BE2C (cell line): ENCODE measurements around the gene RXRG. TPM values are rescaled to one million over a fixed set of nuclear protein-coding genes. Genes with fewer than 3 reads are reported as not detected.

Experiments used
- DNase-seq: peaks from one replicate; pipeline ENCODE4 v3.0.0-alpha.2; 2020
- H3K27me3 ChIP-seq: fragments of 250-450 bp; sonication (Bioruptor Pico); 2 replicates; pipeline ENCODE4 v1.5.1; 2020; ENCODE audit warnings: mild to moderate bottlenecking
- H3K36me3 ChIP-seq: fragments of 250-450 bp; sonication (Bioruptor Pico); 2 replicates; pipeline ENCODE4 v1.5.1; 2020; ENCODE audit warnings: mild to moderate bottlenecking
- H3K4me1 ChIP-seq: fragments of 250-450 bp; sonication (Bioruptor Pico); 2 replicates; pipeline ENCODE4 v1.5.1; 2020
- H3K4me3 ChIP-seq: 2 replicates; pipeline ENCODE4 v1.5.1; 2011; ENCODE audit warnings: low read depth, low read length
- H3K9me3 ChIP-seq: fragments of 250-450 bp; sonication (Bioruptor Pico); 2 replicates; pipeline ENCODE4 v1.5.1; 2020
- polyA plus RNA-seq: library from polyadenylated mRNA; unstranded; fragments of >200 nt; gene quantifications from one replicate; pipeline ENCODE4 v1.2.1, GENCODE V29; 2012; ENCODE audit warnings: low read depth, missing spikeins; ENCODE audit not compliant: insufficient read length, insufficient read depth
- TF ChIP-seq, protein P1 (sequence below): IDR thresholded peaks from 2 replicates; pipeline ENCODE4 v1.5.1; 2012; ENCODE audit warnings: mild to moderate bottlenecking, low read depth, low read length

The RXRG gene
- polyA plus RNA-seq: not detected

DNA sequence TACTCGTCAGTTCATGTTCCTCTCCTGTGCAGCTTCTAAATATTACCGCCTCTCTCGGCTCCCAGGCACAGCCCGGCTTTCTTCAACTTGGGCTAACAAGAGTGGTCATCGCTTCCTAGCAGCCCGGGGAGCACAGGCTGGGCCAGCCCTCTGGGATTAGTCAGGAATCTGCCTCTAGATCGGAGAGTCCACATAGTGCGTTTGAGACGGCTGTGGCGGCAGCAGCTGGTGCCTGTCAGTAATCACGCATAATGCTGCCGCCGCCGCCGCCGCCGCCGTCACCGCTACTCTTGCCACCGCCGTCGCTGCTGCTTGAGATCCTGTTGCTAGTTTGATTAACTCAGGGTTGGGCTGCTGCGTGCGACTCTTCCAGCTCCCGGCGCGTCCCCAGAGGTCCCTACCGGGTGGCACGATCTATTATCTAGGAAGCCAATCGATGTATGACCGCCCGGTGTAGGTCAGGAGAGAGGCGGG is at the start of gene RXRG:
Gene RXRG (minus strand): TSS at position 230 of the 474 bp plus-strand sequence. CDS start 233 bp downstream, outside the sequence.
- Histone ChIP-seq H3K9me3 (no peaks in the 10 kb centered on the region), H3K4me1 (no peaks in the 10 kb centered on the region), H3K27me3 (peaks cover 37% of the 10 kb centered on the region), H3K4me3 (0 out of 2 replicates have a peak within 1 kb of the TSS, but pooled peaks have one; percentile 11), H3K36me3 (no peaks in the 10 kb centered on the region)
- peak; percentile 31 for DNase-seq
- TF ChIP-seq, protein P1, sequence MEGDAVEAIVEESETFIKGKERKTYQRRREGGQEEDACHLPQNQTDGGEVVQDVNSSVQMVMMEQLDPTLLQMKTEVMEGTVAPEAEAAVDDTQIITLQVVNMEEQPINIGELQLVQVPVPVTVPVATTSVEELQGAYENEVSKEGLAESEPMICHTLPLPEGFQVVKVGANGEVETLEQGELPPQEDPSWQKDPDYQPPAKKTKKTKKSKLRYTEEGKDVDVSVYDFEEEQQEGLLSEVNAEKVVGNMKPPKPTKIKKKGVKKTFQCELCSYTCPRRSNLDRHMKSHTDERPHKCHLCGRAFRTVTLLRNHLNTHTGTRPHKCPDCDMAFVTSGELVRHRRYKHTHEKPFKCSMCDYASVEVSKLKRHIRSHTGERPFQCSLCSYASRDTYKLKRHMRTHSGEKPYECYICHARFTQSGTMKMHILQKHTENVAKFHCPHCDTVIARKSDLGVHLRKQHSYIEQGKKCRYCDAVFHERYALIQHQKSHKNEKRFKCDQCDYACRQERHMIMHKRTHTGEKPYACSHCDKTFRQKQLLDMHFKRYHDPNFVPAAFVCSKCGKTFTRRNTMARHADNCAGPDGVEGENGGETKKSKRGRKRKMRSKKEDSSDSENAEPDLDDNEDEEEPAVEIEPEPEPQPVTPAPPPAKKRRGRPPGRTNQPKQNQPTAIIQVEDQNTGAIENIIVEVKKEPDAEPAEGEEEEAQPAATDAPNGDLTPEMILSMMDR: no peak

DNA sequence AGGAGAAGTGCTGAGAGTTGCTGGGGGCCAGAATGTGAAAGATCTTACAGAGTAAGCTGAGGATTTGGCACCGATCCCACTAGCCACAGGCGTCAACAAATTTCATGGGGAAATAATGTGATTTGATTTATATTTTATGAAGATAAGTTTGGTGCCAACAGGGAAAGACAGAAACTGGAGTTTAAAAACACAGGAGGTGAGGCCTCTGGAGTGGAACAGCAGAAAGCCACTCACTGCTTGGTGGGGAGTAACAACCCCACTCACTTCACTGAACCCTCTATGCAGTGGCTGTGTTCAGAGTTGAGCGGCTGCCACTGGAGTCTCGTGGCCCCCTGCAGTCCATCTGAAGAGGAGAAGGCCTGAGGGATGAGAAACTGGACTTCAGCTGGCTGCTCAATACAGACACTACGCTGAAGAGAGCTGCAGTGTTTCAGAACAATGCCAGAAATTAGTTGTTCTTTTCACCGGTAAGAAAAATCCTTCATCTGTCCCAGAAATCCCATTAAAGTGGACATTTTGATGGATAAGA is 48.0 kb upstream of the RXRG start:
- Histone ChIP-seq H3K27me3 (peaks cover 2% of the 10 kb centered on the region; the same call in 1 of the 2 replicates), H3K4me1 (no peaks in the 10 kb centered on the region), H3K9me3 (no peaks in the 10 kb centered on the region), H3K4me3 (no peak overlapping the region), H3K36me3 (no peaks in the 10 kb centered on the region)
- no peak for DNase-seq
- TF ChIP-seq, protein P1: no peak

DNA sequence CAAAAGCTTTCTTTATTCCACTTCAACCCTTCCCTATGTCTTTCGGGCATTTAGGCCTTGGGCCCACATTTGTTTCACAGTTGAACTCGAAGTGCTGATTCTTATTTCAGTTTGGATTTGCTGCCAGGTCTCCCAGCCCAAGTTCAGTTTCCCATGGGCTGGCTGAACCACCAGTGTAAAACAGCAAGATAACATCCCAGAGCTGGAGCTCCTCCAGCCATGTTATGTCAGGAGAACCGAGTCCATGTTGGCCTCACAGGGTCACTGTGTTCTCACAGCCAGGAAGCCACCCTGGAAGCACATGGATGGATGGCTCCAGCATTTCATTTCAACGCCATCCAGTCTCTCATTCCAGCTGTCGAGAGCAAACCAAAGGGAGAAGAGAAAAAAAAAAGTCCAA is 45.2 kb upstream of the RXRG start:
- no peak overlapping the region for H3K4me3 ChIP-seq
- TF ChIP-seq, protein P1: no peak
- H3K4me1 ChIP-seq: no peaks in the 10 kb centered on the region
- no peaks in the 10 kb centered on the region for H3K36me3 ChIP-seq
- H3K9me3 ChIP-seq: no peaks in the 10 kb centered on the region
- no peak for DNase-seq
- H3K27me3 ChIP-seq: peaks cover 2% of the 10 kb centered on the region; the same call in 1 of the 2 replicates

DNA sequence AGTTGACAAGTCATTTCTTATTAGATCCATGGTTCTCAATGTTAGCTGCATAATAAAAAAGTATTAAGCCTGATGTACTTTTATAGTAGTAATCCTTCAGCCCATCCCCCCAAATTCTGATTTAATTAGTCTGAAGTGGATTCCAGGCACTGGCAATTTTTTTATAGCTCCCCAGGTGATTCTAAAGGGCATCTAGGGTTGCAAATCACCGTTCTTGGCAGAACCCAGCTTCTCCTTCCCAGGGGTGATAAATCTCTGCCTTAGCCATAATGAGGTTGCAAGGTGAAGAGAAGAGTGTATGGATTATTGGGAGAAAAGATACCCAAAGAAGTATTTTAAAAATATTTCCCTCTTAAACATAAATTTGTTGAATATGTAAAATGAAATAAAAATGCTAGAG is 43.0 kb upstream of the RXRG start:
- no peak overlapping the region for H3K4me3 ChIP-seq
- H3K27me3 ChIP-seq: peaks cover 2% of the 10 kb centered on the region; the same call in 1 of the 2 replicates
- no peaks in the 10 kb centered on the region for H3K4me1 ChIP-seq
- TF ChIP-seq, protein P1: no peak
- no peaks in the 10 kb centered on the region for H3K36me3 ChIP-seq
- no peak for DNase-seq
- no peaks in the 10 kb centered on the region for H3K9me3 ChIP-seq

DNA sequence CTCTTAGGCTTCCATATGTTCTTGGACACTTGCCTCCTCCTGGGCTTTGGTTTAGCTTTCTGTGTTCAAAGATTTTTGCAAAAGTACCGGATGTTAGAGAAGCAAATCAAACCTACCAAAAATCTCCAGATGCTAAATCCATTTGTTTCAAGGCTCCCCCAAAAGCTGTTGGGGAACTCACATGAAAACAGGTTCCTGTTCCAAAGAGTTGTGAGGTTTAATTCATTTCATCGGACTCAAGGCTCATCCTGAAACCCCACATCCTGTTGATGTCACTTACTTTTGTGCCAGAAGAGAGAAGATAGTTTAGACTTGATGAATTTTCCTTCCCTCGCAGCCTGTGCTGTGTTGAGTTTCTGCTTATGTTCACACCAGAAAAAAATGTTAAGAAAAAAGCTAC is 41.7 kb upstream of the RXRG start:
- no peak for DNase-seq
- H3K9me3 ChIP-seq: no peaks in the 10 kb centered on the region
- peaks cover under 1% of the 10 kb centered on the region; the same call in 1 of the 2 replicates for H3K27me3 ChIP-seq
- H3K4me3 ChIP-seq: no peak overlapping the region
- no peaks in the 10 kb centered on the region for H3K4me1 ChIP-seq
- H3K36me3 ChIP-seq: no peaks in the 10 kb centered on the region
- TF ChIP-seq, protein P1: no peak

DNA sequence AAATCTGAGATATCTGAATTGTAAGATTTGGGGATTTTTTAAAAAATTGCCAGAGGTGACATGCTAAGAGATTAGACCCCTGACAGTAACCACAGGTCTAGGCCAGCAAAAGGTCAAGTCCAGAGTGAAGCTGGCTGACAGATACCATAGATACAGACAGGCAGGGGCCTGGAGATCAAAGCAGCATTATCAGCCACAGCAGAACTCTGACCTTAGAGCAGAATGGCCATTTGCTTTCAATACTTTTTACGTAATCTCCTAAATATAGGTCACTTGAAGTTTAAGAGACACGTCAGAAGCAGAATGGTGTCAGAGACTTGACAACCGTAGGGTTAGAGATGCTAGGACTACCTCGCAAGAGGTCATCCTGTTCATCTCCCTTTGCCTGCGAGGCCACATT is 40.8 kb upstream of the RXRG start:
- Histone ChIP-seq H3K27me3 (no peaks in the 10 kb centered on the region; the same call in 1 of the 2 replicates), H3K4me1 (no peaks in the 10 kb centered on the region), H3K36me3 (no peaks in the 10 kb centered on the region), H3K4me3 (no peak overlapping the region), H3K9me3 (no peaks in the 10 kb centered on the region)
- no peak for DNase-seq
- TF ChIP-seq, protein P1: no peak
